ENCODE data around the gene STX1A.

GRCh38 chr7:73715648-73716317 is 3.7 kb downstream of the STX1A start:
- TF ChIP-seq MAX (CRISPR knock-in tag; IDR thresholded peaks at IDR 0.05) (no peak), E2F1 (CRISPR knock-in tag; IDR thresholded peaks at IDR 0.05) (no peak), NR3C1 (CRISPR knock-in tag; conservative IDR thresholded peaks at IDR 0.05; ENCODE audit: low read depth) (no peak)
